Upper lobe of right lung (tissue), 1 donor: ENCODE results near the gene PACRG. TPM values are rescaled to one million over a fixed set of nuclear protein-coding genes. Genes with fewer than 3 reads are reported as not detected.

Source experiments
- ATAC-seq: fragments of 200-7000 bp; cut with Tn5 transposase; one replicate; pipeline ENCODE4 v1.9.1; 2020; ENCODE audit warnings: mild to moderate bottlenecking, moderate library complexity
- DNase-seq: peaks from one replicate; pipeline ENCODE4 v3.0.0-alpha.2; 2020
- H3K27ac ChIP-seq: fragments of 200-600 bp; one replicate; pipeline ENCODE4 v1.8.0; 2022
- H3K27me3 ChIP-seq: fragments of 200-600 bp; one replicate; pipeline ENCODE4 v1.8.0; 2022; ENCODE audit warnings: mild to moderate bottlenecking
- H3K36me3 ChIP-seq: fragments of 200-600 bp; one replicate; pipeline ENCODE4 v1.8.0; 2022
- H3K4me1 ChIP-seq: fragments of 200-600 bp; one replicate; pipeline ENCODE4 v1.8.0; 2022
- H3K4me3 ChIP-seq: fragments of 200-600 bp; one replicate; pipeline ENCODE4 v1.8.0; 2022; ENCODE audit warnings: mild to moderate bottlenecking
- H3K9me3 ChIP-seq: fragments of 200-600 bp; one replicate; pipeline ENCODE4 v1.8.0; 2022
- CTCF ChIP-seq: fragments of 200-600 bp; IDR thresholded peaks from one replicate; pipeline ENCODE4 v1.8.0; 2022; ENCODE audit warnings: antibody characterized with exemption
- intact Hi-C: fragments of 100-400 bp; cut with DNase I; formaldehyde crosslinking; loops from one replicate; pipeline ENCODE4 v1.11.0; 2022
- total RNA-seq: library from RNA; stranded (reverse); fragmentation: NEBNext Ultra II Directional; extraction: Animal tissue kit (Norgen Biotek cat#: 25700); gene quantifications from one replicate; pipeline ENCODE4 v1.2.1, GENCODE V29; 2021
- donor health status: DM: no; HTN: yes; CAD: no; lungs with severe emphysema.

The PACRG gene
- total RNA-seq, 1 donor from 2014 or later: 1.5 TPM

GRCh38 chr6:163151212-163151611 is 423.4 kb downstream of the PACRG start:
- intact Hi-C loops: no loop called here
- H3K36me3 ChIP-seq: no peaks in the 10 kb centered on the region
- no peaks in the 10 kb centered on the region for H3K9me3 ChIP-seq
- no peak for TF ChIP-seq CTCF
- DNase-seq (no peak), ATAC-seq (no peak)
- no peak overlapping the region for H3K27ac ChIP-seq
- H3K27me3 ChIP-seq: no peaks in the 10 kb centered on the region
- no peak overlapping the region for H3K4me3 ChIP-seq
- H3K4me1 ChIP-seq: no peaks in the 10 kb centered on the region

- no peak for ATAC-seq
- Histone ChIP-seq H3K27me3 (no peaks in the 10 kb centered on the region), H3K27ac (no peak overlapping the region), H3K9me3 (no peaks in the 10 kb centered on the region), H3K4me1 (no peaks in the 10 kb centered on the region), H3K36me3 (no peaks in the 10 kb centered on the region), H3K4me3 (no peak overlapping the region)
- intact Hi-C loops: no loop called here
- no peak for TF ChIP-seq CTCF
- no peak for DNase-seq
These were observed 424.9 kb downstream of the PACRG start for GRCh38 chr6:163152701-163153100.

GRCh38 chr6:163159110-163159509 is 431.3 kb downstream of the PACRG start:
- H3K27ac ChIP-seq: no peak overlapping the region
- H3K9me3 ChIP-seq: no peaks in the 10 kb centered on the region
- intact Hi-C loops: no loop called here
- ATAC-seq (no peak), DNase-seq (no peak)
- H3K36me3 ChIP-seq: no peaks in the 10 kb centered on the region
- TF ChIP-seq CTCF: no peak
- no peaks in the 10 kb centered on the region for H3K4me1 ChIP-seq
- H3K4me3 ChIP-seq: no peak overlapping the region
- no peaks in the 10 kb centered on the region for H3K27me3 ChIP-seq

- Histone ChIP-seq H3K27ac (no peak overlapping the region), H3K4me1 (no peaks in the 10 kb centered on the region), H3K4me3 (no peak overlapping the region), H3K27me3 (no peaks in the 10 kb centered on the region), H3K36me3 (no peaks in the 10 kb centered on the region), H3K9me3 (no peaks in the 10 kb centered on the region)
- no peak for TF ChIP-seq CTCF
- intact Hi-C loops: no loop called here
- DNase-seq (no peak), ATAC-seq (no peak)
These were observed 431.9 kb downstream of the PACRG start for GRCh38 chr6:163159689-163160088.

- no peak overlapping the region for H3K27ac ChIP-seq
These were observed 434.5 kb downstream of the PACRG start for GRCh38 chr6:163162007-163162873.

More at GRCh38 chr6:163162007-163162873, 434.5 kb downstream of the PACRG start:
- no peaks in the 10 kb centered on the region for H3K4me1 ChIP-seq
- H3K36me3 ChIP-seq: no peaks in the 10 kb centered on the region
- ATAC-seq (no peak), DNase-seq (no peak)
- no peaks in the 10 kb centered on the region for H3K9me3 ChIP-seq
- no peak overlapping the region for H3K4me3 ChIP-seq
- intact Hi-C loops: no loop called here
- no peak for TF ChIP-seq CTCF
- H3K27me3 ChIP-seq: no peaks in the 10 kb centered on the region
